GM18858 (cell line): ENCODE data around the gene SH2D2A.

Experiments used
- ATAC-seq: cut with Tn5 transposase; IDR thresholded peaks from one replicate; pipeline ENCODE4 v1.9.1; 2021; ENCODE audit not compliant: unreplicated experiment

The SH2D2A gene

DNA sequence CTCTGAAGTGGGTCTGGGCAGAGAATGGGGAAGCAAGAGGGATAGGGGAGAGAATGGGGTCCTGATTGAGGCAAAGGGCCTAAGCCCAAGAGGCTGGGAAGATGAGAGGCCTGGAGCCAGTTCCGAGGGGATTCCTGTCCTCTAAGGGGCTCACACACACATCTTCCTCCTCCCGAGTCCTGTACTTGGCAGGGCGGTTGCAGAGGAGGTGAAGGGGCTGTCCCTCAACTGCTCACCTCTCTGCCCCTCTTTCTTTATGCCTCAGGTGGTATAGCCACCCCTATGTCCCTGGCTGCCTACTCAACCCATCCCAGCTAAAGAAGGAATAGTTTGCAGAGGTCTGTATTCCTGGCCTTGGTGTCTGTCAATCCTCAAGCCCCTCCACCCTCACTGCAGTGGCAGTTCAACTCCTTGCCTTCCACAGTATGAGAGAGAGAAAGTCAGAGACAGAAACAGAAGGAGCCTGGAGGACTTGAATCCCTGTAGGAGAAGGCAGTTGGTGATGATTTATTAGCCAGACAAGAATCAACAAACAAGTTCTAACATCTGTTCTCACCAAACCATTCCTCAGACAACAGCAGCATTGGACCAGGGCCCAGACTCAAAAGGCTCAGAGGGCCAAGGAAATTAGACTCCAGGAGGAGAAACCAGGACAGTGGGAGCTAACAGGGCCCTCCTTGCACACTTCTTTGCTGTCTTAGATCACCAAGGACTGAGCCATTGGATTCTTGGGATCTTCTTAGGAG, 10.7 kb downstream of the SH2D2A start:
- no peak for ATAC-seq

DNA sequence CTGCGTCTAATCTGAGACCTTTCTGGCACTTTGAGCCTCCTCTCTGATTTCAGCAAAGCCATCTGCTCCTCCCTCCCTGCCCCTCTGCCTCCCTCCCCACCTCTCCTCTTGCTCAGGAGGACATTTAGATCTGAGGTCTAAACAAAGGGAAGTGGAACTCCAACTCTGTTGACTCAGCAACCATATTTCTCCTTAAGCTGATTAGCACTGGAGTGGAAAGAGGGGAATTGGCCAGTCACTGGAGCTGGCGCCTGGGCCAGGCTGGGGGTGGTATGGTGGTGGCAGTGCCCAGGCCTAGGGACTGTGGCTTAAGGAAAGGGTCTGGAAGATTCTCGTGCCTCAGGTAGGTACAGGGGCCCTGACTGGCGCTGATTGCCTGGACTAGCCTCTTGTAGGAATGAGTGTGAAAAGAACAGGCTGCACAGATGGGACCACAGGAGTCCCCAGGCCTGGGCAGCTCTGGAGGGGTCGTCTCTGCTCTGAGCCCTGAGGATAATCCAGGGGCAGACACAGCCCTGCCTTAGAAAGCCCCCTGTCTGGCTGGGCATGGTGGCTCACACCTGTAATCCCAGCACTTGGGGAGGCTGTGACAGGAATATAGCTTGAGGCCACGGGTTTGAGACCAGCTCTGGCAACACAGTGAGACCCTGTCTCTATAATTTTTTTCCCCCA, 11.9 kb downstream of the SH2D2A start:
- no peak for ATAC-seq

DNA sequence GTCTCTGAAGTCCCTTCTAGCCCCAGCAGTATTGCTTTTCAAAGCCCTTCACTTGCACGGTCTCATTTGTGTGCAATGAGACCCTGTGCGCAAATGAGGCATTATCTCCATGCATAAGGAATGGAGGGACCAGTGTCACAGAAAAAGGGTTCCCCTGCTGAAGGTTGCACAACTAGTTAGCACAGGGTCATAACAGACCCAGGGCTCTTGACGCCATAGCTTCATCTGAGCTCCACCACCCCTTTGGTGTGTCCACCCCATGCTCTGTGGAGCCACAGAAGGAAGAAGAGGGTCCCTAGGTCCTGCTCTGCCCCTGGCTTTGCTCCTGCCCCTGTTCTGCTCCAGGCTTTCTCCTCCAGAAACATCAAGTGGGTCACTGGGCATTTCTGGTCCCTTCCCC, 12.6 kb downstream of the SH2D2A start:
- no peak for ATAC-seq

DNA sequence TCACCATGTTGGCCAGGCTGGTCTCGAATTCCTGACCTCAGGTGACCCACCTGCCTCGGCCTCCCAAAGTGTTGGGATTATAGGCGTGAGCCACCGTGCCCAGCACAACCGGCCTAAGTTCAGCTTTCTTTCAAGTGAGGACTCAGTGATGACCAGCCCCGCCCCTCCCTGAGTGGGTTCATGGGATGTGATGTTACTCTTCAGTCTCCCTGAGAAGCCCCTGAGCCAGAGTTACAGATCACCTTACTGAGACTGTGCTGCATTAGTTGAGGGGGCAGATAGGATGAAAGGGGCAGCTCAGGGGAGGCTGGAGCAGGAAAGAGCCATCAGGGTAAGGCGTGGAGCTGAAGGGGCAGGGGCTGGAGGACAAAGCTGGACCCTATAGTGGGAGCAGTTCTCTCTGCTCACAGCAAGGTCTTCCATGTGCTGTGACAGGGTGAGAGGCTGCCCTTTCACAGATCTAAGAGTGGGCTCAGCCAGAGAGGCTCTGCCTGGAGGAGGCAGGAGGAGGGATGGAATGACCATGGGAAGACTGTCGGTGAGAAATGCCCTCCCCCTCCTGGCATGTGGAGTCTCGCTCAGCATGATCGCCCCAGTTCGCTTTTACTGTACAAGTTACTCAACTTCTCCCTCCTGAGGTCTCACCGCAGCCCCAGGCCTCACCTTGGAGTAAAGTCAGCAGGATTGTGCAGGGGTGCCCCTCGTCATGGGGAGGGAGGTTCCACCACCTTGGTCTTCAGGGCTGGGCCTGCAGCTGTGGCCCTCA, 13.4 kb downstream of the SH2D2A start:
- no peak for ATAC-seq

DNA sequence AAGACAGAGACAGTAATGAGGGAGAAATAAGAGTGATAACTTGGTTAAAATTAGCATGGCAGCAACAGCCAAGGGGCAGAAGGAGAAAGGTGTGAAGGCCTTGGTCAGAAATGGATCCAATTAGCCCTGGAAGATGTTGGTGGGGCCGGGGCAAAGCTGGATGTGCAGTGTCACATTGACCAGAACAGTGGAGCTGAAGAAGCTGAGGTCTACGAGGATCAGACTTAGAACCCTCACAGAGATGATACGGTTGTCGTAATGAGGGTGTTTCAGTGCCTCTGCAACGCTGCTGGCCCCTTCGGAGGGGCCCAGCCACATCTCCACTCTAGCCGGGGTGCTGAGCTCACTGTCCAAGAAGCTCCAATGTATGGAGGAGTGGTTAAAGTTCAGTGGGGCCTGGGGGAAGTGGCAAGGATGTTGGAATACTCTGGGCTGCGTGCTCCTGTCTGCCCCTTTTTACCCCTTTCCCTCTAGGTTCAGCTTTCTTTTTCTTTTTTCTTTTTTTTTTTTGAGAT, 14.2 kb downstream of the SH2D2A start:
- no peak for ATAC-seq

DNA sequence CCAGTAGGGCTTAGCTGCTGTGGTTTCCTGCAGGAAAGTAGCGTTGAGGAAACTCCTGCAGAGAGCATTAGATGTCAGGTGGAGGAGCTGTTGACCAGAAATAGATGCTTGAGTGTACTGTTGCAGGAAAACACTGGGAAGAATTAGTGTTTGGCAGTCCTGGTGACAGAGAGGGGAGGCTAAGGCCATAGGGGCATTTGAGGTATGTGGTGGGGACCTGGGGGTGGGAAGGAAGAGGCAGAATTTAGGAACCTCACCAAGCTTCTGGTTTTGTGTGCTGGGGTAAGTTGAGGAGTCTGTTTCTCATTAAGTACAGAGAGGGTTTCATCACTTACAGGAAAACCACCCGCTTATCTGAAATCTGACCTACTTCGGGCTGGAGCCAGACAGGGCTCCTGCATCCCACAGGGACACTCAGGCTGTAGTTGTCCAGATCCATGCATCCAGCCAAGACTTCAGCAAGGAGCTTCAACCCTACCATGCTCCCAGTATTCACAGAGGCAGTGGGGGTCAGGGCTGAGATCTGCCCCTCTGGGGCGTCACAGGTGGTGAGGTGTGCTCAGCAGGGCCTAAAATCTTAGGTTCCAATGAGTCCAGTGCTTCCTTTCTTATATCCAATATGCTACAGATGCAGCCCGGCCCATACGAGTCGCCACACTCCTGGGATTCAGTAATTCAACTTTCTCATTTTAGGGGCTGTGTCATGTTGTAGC, 15.1 kb downstream of the SH2D2A start:
- ATAC-seq = no peak

DNA sequence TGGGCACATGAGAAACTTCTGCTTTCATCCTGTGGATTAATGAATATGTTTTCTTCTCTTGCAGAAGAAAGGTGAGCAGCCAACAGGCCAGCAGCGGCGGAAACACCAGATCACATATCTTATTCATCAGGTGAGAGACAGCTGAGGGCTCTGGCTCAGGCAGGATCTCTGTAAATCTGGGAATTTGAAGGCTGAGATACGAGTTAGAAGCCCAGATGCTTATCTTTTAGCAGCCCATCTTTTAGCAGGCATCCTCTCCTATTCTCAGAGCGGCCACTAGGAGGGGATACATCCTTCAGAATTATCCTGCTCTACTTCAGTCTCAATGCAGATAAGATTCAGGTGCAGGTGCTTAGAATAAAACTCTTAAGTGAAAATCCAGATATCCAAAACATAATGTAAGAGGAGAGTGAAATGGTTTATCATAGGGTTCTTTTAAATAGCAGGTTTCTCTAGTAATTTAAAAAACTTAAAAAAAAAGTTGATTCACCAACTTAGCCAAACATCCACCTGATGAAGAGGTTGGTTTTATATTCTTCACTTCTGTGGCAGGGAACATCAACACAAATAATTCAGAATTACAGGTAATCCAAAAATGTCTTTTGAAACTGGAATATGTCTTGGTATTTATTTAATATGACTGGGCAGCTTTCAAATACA, 19.3 kb downstream of the SH2D2A start:
- ATAC-seq = no peak

DNA sequence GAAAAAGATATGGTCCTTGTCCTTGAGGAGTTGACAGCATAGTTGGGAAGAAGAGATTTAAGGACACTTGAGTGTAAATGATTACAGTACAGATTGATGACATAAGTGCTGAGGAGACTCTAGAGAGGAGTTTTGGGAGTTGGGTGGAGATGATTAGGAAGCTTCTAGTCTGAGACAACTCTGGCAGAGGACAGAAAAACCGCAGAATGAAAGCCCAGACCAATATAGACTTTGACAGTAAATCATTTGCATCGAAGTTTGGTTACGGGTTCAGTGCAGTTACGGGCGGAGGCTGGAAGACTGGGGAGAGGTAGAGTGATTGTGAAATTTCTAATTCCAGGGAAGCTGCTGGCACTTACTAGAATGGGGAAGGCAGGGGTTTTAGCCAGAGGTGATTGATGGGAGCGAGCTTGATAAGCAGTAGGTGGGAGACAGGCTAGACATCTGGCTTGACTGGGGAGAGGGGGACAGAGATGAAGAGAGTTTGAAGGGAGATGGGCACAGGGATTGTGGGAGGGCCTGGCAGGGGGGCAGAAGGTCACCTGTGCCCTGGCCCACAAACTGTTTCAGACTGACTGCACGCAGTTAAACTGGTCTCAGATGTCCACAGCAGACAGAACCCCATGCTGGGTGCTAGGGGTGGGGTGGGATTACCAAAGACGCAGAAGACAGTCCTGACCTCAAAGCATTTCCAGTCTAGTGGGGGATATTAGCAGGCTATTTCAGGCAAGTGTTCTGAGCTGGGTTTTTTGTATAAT, 20.1 kb downstream of the SH2D2A start:
- no peak for ATAC-seq

DNA sequence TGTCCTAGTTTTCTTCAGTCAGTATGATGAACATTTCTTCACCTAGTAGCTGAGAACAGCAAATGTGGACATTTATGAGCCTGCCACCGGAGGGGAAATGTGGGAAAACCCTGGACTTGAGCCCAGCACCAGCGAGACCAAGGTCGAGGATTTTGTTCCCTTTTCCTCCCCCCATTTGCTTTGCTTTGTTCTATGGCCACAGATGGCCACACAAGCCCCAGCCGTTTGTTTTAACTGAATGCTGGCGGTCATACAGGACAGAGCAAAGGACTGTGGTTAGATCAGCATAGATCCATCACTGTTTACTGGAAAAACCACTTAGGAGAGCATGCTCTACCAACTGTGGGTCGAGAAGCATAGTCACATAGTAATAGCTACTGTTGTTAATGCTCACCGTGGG, 20.9 kb downstream of the SH2D2A start:
- ATAC-seq = no peak

DNA sequence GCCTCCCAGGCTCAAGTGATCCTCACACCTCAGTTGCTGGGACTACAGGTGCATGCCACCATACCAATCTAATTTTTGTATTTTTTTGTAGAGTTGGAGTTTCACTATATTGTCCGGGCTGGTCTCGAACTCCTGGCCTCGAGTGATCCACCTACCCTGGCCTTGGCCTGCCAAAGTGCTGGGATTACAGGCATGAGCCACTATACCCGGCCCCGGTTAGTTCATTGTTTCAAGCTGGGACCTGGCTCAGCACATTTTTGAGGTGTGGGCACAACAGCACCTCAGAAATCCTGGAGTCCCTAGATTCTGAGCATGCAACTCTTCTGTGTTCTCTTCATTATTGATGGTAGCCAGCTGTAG, 21.3 kb downstream of the SH2D2A start:
- no peak for ATAC-seq

DNA sequence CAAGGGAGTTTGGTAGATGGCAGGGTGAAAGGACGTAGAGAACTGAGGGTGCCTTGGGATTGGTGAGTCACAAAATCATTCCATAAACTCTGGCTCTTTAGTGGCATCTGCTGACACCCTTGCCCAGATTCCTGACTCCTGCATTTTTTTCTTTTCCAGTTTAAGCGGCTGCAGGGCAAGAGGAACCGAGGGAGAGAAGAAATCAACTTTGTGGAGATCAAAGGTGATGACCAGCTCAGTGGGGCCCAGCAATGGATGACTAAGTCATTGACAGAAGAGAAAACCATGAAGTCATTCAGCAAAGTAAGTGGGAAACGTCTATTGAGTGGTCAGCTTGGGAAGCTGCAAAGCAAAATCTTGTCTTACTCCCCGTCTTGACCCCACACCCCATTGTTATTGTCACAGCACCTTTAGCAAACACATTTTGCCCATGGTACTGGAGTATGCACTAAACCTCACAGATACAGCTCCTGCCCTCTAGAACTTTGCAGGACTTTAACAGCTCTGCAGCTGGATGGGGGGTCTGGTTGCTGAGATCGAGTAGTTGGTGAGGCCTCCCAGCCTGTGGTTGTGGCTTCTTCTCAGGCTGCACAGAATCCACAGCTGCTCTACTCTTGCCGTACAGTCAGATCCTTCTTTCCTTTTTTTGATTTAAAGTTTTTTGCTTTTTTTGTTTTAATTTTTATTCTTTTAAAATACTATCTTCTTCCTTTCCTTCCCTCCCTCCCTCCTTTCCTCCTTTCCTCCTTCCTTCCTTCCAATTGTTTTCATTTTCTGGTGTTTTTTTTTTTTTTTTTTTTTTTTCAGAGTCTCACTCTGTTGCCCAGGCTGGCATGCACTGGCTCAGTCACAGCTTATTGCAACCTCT, 21.9 kb downstream of the SH2D2A start:
- ATAC-seq = no peak

DNA sequence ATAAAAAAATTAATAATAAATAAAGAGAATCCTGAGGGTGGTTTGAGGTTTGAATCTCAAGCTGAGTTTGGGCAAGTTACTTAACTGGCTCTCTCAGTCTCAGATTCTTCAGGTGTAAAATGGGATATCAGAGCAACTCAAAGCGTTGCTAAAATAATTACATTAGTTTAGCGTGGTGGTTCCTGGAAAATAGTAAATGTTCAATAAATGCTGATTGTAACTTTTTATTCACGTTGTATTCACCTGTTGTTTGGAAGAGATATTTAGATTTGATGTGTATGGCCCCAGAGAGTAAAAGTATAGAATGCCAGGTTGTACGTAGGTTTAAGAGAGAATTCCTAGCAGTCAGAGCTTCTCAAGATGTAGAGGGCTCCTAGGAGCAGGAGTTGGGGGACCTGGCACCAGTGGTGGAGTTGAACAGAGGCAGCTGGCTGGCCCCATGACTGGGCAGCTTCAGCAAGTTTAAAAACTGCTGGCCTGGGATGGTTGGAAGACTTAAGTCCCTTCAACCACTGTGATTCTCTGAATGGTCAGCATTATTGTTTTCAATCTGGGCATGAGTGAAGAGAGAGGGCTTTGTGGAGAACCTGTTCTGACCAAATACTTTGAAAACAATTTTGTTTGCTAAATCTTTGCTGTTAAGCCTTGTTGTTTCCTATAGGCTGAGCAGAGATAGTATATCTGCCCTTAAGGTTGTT, 26.9 kb downstream of the SH2D2A start:
- ATAC-seq = no peak

DNA sequence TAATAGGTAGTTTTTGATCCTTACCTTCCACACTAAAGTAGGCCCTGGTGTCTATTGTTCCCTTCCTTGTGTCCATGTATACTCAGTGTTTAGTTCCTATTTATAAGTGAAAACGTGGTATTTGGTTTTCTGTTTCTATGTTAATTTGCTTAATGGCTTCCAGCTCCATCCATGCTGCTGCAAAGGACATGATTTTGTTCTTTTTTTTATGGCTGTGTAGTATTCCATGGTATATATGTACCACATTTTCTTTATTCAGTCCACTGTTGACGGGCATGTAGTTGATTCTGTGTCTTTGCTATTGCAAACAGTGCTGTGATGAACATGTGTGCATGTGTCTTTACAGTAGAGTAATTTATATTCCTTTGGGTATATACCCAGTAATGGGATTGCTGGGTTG, 28.5 kb downstream of the SH2D2A start:
- no peak for ATAC-seq

DNA sequence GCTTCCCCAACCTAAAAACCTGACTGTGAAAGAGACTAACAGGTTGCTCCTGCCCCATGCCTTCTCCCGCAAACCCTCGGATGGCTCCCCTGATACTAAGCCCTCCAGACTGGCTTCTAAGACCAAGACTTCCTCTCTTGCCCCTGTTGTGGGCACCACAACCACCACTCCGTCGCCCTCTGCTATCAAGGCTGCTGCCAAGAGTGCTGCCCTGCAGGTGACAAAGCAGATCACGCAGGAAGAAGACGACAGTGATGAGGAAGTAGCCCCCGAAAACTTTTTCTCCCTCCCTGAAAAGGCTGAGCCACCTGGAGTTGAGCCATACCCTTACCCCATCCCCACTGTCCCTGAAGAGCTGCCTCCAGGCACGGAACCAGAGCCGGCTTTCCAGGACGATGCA, 30.0 kb downstream of the SH2D2A start:
- no peak for ATAC-seq

DNA sequence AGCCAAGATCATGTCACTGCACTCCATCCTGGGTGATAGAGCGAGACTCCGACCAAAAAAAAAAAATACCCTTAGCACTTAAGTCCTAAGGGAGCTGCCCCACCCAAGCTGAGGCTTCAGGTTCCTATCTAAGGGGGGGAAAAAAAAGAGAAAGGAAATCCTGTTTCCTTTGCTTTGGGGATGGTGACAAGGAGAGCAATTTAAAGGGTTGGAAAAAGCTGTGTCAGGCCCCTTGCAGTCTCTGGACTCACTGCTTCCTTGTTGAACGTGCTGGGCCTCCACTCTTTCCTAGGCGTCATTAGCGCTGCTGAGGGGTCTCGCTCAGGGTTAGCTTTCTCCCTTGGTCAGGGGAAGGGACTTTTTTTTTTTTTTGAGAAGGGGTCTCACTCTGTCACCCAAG, 31.2 kb downstream of the SH2D2A start:
- ATAC-seq = no peak

DNA sequence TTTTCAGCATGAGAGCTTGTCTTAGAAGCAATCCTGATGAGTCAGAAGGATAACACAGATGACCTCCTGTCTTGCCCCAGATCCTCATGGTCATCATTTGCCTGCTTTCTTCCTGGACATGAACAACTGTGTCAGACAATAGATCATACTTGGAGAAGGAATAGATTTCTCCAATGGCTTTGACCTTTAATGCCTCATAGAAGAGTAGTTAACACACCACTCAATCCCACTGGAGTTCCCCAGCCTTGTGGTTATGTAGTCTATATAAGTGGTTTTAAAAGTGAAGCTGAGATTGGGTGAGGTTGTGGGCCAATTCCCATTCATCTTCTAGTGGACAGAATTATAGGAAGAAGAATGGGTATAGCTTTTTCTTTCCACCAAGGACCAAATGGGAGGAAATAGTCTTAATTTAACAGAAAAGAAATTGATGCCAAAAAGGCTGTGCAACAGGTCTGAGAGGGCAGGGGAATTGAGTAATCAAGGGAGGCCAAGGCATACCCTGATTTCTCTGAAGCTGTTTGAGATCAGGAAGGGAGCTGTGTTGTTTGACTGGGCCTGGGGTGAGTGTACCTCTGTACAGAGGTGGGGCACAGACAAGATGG, 35.0 kb downstream of the SH2D2A start:
- no peak for ATAC-seq

DNA sequence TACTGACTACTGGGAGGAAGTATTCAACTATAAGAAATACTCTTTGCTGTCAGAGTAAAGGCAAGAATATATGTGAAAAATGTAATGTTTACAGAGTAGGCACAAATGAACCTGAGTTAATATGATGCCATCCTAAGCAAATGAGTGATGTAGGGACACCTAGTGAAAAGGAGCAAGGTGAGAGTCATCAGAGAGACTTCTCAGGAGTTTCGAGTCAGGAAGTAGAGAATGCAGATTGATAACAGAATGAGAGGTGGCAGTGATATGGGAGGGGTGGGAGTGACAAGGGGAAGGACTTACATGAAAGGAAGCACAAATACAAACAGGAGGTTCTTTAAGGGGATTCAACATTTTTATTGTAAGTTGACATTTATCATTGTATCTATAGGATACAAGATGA, 39.1 kb downstream of the SH2D2A start:
- ATAC-seq = no peak

DNA sequence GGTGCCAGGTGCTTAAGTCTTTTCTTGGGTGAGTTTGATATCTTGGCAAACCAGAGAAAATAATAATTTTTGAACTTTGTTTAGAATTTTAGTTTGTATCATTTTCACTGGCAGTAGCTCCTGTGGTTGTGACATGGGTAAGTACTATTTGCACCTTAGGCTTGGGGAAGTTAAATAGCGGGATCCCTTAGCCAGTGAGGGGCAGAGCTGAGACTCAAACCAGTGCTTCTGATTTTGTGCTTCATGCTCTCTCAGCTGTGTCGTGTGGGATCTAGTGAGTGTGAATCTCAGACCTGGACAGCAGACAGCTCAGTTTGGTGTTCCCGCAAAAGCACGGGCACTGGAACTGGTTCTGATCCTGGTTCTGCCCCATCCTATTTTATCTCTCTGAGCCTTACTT, 39.7 kb downstream of the SH2D2A start:
- no peak for ATAC-seq
